ENCODE measurements around the gene EMC1.

DNA sequence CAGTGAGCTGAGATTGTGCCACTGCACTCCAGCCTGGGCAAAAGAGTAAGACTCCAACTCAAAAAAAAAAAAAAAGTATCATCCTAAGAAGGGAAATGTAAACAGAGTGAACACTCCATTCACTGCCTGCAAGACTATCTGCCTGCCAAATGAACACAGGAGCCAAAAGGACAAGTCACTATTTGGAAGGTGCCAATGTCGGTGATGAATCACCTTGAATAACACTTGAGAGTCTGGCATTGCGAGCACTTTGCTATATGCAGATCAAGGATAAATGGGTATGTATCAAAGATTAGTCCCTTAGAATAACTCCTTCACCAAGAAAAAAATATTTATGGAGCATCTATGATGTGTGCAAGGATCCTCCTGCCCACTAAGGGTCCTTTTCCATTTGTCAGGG, 47.9 kb downstream of the EMC1 start:
- TF ChIP-seq, protein P1, sequence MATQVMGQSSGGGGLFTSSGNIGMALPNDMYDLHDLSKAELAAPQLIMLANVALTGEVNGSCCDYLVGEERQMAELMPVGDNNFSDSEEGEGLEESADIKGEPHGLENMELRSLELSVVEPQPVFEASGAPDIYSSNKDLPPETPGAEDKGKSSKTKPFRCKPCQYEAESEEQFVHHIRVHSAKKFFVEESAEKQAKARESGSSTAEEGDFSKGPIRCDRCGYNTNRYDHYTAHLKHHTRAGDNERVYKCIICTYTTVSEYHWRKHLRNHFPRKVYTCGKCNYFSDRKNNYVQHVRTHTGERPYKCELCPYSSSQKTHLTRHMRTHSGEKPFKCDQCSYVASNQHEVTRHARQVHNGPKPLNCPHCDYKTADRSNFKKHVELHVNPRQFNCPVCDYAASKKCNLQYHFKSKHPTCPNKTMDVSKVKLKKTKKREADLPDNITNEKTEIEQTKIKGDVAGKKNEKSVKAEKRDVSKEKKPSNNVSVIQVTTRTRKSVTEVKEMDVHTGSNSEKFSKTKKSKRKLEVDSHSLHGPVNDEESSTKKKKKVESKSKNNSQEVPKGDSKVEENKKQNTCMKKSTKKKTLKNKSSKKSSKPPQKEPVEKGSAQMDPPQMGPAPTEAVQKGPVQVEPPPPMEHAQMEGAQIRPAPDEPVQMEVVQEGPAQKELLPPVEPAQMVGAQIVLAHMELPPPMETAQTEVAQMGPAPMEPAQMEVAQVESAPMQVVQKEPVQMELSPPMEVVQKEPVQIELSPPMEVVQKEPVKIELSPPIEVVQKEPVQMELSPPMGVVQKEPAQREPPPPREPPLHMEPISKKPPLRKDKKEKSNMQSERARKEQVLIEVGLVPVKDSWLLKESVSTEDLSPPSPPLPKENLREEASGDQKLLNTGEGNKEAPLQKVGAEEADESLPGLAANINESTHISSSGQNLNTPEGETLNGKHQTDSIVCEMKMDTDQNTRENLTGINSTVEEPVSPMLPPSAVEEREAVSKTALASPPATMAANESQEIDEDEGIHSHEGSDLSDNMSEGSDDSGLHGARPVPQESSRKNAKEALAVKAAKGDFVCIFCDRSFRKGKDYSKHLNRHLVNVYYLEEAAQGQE (IDR thresholded peaks at IDR 0.05; ENCODE audit: low read depth), result no peak
- TF ChIP-seq TAF1 (IDR thresholded peaks at IDR 0.05; ENCODE audit: low read depth), result no peak
- TF ChIP-seq, protein P2, sequence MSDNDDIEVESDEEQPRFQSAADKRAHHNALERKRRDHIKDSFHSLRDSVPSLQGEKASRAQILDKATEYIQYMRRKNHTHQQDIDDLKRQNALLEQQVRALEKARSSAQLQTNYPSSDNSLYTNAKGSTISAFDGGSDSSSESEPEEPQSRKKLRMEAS (IDR thresholded peaks at IDR 0.05), result no peak
- TF ChIP-seq CREB1 (IDR thresholded peaks at IDR 0.05; ENCODE audit: low read depth), result no peak
- TF ChIP-seq EP300 (IDR thresholded peaks at IDR 0.05; ENCODE audit: borderline replicate concordance), result no peak
- no peak for TF ChIP-seq CEBPB (IDR thresholded peaks at IDR 0.05)
- TF ChIP-seq RAD21 (IDR thresholded peaks at IDR 0.05; ENCODE audit: low read depth), result no peak
- no peak for TF ChIP-seq YY1 (IDR thresholded peaks at IDR 0.05; ENCODE audit: low read depth)
- no peak for TF ChIP-seq NFIC (IDR thresholded peaks at IDR 0.05)
